Measurements from ENCODE around the gene SCLY. TPM values are rescaled to one million over a fixed set of nuclear protein-coding genes. Genes with fewer than 3 reads are reported as not detected.

The SCLY gene
- total and polyA plus RNA-seq, 2 of the 13 experiments (the other 11 are each of a cell fraction or from before 2014, with no cell fraction given), result 27.9 to 38.6 TPM

DNA sequence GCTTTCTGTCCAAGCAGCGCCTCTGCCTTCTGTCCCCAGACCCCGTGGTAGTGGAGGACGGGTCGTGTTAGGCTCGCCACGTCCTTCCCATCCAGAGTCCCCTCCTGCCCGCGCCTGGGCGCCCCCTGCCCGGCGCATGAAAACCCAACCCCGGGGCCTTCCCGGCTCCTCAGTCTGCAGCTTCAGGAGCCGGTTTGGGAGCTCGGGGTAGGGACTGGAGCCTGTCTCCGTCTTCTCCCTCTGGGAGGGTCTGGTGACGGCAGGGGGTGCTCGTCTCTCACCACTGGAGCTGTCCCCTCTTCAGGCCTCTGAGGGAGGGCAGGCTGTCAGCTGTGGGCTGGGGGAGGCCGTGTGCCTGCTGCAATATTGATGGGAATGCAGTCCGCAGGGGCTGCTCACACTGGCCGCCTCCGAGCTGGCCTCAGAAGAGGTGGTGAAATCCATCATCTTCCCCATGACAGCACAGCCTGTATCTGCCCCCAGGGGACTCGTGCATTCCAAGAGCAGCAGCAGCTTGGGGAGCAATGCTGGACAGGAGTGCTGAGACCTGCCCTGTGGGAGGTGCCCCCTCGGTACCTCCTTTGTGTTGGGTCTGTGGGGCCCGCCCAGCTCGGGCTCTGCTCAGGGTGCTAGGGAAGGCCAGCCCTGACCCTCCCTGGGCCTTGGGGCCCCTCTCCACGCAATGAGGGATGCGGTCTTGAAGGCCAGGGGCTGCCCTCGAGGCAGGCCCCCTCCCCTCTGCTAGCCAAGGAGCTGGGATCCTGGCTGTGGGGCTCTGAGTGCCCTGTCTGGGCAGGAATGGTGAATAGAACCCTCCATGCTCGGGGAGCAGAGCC, 59.9 kb downstream of the SCLY start (continued):
- TF ChIP-seq, protein P1, sequence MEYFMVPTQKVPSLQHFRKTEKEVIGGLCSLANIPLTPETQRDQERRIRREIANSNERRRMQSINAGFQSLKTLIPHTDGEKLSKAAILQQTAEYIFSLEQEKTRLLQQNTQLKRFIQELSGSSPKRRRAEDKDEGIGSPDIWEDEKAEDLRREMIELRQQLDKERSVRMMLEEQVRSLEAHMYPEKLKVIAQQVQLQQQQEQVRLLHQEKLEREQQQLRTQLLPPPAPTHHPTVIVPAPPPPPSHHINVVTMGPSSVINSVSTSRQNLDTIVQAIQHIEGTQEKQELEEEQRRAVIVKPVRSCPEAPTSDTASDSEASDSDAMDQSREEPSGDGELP (IDR thresholded peaks at IDR 0.05; ENCODE audit: borderline replicate concordance, low read depth), result peak; percentile 71; the same call in 1 of the 2 replicates
- TF ChIP-seq STAG1 (CRISPR knock-in tag; IDR thresholded peaks at IDR 0.05) (peak; percentile 80), ZNF788 (CRISPR knock-in tag; IDR thresholded peaks at IDR 0.05; ENCODE audit: borderline replicate concordance) (no peak), RAD21 (CRISPR knock-in tag; IDR thresholded peaks at IDR 0.05) (peak; percentile 67), IKZF4 (CRISPR knock-in tag; IDR thresholded peaks at IDR 0.05; ENCODE audit: borderline replicate concordance, low read depth, not compliant biosample characterization) (no peak), SOX6 (IDR thresholded peaks at IDR 0.05) (no peak), SOX6 (CRISPR knock-in tag; IDR thresholded peaks at IDR 0.05) (no peak), POLR2AphosphoS2 (IDR thresholded peaks at IDR 0.05; ENCODE audit: low read depth, low read length) (no peak), TOPORS (CRISPR knock-in tag; IDR thresholded peaks at IDR 0.05) (no peak), ZNF549 (CRISPR knock-in tag; IDR thresholded peaks at IDR 0.05) (no peak), ZFAT (CRISPR knock-in tag; conservative IDR thresholded peaks at IDR 0.05) (no peak), GPN1 (CRISPR knock-in tag; IDR thresholded peaks at IDR 0.05; ENCODE audit: borderline replicate concordance) (no peak), KDM5B (CRISPR knock-in tag; IDR thresholded peaks at IDR 0.05; ENCODE audit: borderline replicate concordance) (peak; percentile 47; the same call in 1 of the 2 replicates), HIVEP1 (CRISPR knock-in tag; IDR thresholded peaks at IDR 0.05) (no peak), SMC3 (IDR thresholded peaks at IDR 0.05; ENCODE audit: low read length) (no peak), ZNF205 (CRISPR knock-in tag; IDR thresholded peaks at IDR 0.05) (no peak), SNAPC2 (CRISPR knock-in tag; IDR thresholded peaks at IDR 0.05) (no peak)
- TF ChIP-seq, protein P2, sequence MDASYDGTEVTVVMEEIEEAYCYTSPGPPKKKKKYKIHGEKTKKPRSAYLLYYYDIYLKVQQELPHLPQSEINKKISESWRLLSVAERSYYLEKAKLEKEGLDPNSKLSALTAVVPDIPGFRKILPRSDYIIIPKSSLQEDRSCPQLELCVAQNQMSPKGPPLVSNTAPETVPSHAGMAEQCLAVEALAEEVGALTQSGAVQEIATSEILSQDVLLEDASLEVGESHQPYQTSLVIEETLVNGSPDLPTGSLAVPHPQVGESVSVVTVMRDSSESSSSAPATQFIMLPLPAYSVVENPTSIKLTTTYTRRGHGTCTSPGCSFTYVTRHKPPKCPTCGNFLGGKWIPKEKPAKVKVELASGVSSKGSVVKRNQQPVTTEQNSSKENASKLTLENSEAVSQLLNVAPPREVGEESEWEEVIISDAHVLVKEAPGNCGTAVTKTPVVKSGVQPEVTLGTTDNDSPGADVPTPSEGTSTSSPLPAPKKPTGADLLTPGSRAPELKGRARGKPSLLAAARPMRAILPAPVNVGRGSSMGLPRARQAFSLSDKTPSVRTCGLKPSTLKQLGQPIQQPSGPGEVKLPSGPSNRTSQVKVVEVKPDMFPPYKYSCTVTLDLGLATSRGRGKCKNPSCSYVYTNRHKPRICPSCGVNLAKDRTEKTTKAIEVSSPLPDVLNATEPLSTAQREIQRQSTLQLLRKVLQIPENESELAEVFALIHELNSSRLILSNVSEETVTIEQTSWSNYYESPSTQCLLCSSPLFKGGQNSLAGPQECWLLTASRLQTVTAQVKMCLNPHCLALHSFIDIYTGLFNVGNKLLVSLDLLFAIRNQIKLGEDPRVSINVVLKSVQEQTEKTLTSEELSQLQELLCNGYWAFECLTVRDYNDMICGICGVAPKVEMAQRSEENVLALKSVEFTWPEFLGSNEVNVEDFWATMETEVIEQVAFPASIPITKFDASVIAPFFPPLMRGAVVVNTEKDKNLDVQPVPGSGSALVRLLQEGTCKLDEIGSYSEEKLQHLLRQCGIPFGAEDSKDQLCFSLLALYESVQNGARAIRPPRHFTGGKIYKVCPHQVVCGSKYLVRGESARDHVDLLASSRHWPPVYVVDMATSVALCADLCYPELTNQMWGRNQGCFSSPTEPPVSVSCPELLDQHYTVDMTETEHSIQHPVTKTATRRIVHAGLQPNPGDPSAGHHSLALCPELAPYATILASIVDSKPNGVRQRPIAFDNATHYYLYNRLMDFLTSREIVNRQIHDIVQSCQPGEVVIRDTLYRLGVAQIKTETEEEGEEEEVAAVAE (CRISPR knock-in tag; IDR thresholded peaks at IDR 0.05; ENCODE audit: borderline replicate concordance), result no peak
- TF ChIP-seq, protein P3, sequence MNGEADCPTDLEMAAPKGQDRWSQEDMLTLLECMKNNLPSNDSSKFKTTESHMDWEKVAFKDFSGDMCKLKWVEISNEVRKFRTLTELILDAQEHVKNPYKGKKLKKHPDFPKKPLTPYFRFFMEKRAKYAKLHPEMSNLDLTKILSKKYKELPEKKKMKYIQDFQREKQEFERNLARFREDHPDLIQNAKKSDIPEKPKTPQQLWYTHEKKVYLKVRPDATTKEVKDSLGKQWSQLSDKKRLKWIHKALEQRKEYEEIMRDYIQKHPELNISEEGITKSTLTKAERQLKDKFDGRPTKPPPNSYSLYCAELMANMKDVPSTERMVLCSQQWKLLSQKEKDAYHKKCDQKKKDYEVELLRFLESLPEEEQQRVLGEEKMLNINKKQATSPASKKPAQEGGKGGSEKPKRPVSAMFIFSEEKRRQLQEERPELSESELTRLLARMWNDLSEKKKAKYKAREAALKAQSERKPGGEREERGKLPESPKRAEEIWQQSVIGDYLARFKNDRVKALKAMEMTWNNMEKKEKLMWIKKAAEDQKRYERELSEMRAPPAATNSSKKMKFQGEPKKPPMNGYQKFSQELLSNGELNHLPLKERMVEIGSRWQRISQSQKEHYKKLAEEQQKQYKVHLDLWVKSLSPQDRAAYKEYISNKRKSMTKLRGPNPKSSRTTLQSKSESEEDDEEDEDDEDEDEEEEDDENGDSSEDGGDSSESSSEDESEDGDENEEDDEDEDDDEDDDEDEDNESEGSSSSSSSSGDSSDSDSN (CRISPR knock-in tag; IDR thresholded peaks at IDR 0.05), result 0 out of 2 replicates have a peak, but pooled peaks have one; percentile 21
- TF ChIP-seq, protein P4, sequence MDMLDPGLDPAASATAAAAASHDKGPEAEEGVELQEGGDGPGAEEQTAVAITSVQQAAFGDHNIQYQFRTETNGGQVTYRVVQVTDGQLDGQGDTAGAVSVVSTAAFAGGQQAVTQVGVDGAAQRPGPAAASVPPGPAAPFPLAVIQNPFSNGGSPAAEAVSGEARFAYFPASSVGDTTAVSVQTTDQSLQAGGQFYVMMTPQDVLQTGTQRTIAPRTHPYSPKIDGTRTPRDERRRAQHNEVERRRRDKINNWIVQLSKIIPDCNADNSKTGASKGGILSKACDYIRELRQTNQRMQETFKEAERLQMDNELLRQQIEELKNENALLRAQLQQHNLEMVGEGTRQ (IDR thresholded peaks at IDR 0.05; ENCODE audit: low read depth, low read length), result no peak
- TF ChIP-seq, protein P4 (CRISPR knock-in tag; IDR thresholded peaks at IDR 0.05; ENCODE audit: borderline replicate concordance), result no peak
